GM19468 (cell line): ENCODE data around the gene ADNP.

ENCODE experiments used
- ATAC-seq: cut with Tn5 transposase; IDR thresholded peaks from one replicate; pipeline ENCODE4 v1.9.1; 2021; ENCODE audit warnings: mild to moderate bottlenecking, moderate library complexity, moderate number of reproducible peaks; ENCODE audit not compliant: unreplicated experiment; ENCODE audit errors: extremely low read depth

The ADNP gene

DNA sequence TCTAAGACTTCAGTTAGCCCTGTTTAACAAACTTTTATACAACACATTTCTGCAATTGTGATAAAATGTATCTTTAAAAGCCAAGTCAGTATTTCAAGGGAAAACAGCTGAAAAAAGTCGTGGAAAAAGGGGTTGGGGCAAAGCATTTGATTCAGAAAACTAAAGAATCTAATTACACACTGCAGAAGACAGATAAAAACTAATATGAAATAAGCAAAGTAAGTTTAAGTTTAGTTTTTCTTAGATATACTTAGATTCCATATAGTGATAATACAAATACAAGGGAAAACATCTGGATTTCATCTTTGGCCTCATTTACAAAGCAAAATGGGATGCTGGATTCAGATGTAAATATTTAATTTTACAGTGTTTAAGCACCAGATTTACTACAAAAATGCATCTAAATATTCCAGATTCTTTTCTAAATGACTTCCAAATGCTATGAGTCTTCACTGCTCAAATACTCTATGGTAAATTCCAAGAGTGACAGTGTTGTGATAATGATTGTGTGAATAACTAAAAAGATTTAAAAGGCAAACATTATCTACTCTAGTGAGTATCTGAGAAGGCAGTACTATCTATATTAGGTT, 1.5 kb upstream of the ADNP start:
- no peak for ATAC-seq

DNA sequence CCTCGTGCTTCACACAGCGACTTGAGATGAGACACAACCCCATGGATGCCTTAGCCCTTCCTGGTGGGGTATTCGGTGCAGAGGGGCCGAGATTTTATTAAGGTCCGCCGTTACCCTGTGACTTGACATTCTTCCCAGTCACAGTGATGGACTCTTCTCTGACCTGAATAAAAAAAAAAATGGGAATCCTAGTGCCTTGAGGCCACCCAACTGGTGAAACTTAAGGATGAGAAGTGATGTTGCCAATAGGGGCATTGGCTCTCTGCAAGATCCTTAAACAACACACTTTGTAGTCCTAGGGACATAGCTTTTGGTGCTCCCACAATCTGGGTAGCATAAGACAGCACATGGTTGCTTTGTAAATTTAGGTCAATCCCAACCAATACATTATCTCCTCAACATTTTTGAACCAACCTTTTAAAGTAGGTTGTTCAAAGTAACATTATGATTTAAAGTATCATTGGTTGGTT, 814 bp upstream of the ADNP start:
- ATAC-seq: no peak

DNA sequence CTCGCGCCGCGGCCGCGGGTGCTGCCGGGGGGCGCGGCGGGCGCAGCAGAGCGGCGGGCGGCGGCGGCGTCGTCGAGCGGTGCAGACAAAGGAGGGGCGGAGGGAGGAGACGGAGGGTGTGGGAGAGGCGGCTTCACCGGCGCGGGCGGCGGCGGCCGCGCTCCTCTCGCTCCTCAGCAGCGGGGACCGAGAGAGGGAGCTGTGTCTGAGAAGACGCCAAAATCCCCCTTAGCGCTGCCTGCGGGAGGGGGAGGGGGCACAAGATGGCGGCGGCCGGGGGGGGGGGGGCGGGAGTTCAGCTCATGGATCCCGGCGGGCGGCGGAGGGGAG, 296 bp downstream of the ADNP start:
- no peak for ATAC-seq

DNA sequence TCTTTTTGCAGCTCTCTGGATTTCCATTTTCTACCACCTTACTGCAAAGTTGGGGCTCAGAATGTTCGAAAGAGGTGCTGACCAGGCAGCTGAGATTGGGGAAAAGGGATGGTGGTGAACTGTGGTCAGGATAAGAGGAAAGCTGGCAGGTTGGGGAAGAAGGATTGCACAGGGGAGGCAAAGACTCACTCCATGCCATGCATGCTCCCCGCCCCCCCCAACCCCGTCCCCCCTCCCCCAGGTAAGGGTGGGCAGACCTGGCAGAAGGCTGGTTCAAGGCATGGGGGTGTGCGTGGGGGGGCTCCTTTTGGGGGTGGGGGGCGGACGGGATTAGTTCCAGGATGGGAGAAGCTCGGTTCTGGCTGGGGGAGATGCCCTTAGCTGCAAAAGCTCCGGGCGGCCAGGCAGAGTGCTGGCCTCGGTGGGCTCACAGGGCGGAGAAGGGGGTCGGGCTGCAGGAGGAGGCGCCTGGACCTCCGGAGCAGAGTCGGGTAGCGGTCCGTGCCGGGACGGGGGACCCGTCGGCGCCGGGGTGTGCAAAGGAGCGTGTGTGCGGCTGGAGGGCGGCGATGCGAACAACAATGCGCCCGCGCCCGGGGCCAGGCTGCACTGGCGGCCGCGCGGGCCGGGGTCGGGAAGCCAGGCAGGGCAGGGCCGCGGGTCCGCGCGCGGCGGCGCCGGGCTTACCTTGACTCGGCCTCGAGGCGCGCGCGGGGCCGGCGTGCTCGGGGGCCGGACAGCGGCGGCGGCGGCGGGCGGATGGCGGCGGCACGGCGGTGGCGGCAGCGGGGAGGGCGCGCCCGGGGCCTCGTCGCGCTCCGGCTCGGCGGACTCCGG, 880 bp downstream of the ADNP start:
- no peak for ATAC-seq

DNA sequence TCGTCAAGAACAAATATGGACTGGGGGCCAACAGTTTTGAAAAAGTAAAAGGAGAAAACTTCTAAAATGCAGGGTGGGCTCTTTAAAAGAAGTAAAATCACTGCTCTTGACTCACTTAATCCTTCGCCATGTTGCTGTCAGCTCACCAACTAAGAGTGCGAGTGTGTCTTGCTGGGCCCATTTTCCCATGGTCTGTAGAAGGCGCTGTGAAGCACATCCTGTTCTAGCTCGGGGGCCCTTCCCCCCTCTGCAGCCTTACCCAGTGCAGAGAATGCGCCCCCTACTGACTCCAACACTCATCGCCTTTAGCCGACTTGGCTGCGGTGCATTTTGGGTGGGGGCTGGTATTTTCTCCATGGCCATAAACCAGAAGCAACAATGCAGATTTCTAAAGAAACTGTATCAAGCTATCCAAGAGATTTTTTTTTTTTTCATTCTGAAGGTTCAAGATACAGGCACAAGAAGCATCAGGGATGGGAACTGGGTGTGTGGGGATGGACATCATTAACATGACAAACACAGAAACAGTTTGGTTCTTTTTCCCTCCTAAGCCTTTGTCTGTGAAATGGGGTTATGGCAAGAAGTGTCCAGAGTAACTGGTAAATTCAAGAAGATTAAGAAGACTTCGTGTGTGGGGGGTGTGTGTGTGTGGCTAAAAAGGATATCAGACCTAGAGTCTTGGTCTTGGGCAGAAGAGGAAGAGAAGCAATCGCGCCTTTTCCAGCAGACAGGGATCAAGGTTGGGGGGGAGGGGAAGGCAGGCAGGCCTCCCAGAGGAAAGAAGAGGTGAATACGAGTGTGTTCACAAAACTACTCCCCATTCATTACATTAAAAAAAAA, 1.7 kb downstream of the ADNP start:
- peak; percentile 61 for ATAC-seq

DNA sequence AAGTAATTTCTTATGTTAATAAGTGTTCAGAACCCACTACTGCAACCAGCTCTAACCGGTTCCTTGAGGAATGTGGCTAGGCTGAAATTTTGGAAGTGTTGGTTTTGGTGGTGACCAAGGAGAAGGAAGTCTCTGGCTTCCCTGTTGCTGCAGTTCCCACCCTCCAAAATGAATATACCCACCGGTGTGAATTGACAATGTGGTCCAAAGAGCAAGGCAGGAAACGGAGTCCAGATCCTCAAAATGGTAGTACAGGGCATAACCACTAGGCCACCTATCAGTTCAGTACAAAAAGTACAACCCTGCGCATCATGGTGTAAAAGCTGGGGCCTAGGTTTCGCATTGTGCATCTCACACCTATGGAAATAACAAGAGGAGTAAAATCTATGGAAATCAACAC, 2.8 kb downstream of the ADNP start:
- no peak for ATAC-seq

DNA sequence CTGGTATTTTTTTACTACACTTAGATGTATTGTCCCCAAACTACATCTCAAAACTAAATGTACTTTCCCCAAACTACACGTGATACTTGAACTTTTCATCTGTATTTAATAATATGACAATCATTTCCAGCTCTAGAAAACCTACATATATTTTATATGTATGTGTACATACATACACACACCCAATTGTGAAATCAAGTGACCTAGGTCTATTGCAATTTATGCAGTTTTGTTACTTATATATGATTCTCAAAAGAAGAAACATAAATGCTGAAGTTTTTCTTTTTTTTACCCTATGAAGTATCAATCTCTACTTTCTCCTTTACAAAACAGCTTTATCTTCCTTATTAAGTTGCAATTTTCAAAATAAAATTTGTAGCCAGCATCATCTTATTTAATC, 4.7 kb downstream of the ADNP start:
- ATAC-seq: no peak

DNA sequence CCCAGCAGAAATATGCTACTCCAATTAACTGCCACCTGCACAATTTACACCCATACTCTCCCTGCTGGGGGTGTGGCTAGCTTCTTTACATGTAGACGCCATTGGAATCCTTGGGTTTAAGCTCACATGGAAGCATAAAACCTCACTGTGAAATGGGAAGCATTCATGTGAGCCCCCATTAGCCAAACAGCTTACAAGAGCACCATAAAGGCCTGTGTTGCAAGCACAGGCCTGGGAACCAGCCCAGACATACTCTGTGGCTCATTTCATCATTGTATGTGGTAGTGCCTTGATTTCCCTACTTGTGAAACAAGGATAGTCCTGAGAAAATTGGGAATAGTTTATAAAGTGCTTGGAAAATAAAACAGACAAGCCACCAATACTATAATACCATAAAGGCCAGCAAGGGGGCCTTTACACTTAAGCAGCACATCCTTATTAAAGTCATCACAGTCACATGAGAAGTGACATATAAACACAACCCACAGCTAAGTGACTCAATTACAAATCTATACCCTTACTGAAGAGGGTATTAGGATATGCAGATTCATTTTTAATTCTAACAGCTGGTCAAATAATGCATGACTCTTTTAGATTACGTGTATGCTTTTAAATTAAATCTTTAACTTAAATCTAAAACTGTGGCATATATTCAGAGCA, 6.8 kb downstream of the ADNP start:
- ATAC-seq: no peak

DNA sequence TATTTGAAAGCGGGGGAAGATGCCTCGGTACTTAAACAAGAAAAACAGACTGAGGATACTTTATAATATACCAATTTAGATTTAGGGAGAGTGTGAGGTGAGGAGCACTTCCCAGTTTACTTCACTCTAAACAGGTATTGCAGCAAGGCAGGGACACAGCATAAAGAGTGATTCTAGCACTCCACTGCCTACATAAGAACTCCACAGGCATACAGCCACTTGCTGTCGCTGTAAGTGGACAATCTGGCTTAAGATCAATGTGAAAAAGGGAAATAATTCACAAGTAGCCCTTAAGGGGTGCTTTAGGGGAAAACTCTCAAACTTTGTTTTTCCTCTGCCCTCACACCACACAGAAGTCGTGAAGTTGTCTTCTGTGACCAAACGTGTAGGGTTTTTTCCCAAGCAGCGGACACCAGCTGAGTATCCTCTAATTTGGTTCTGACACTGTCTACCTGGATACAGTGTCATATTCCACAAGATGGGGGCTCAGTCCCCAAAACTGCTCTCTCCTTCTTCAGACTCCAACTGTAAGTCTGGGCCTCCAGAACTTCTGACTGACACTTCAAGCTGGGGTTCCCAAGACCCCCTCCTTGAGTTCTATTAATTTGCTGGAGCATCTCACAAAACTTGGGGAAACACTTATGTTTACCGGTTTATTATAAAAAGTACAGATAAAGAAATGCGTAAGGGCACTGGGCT, 9.3 kb downstream of the ADNP start:
- no peak for ATAC-seq

DNA sequence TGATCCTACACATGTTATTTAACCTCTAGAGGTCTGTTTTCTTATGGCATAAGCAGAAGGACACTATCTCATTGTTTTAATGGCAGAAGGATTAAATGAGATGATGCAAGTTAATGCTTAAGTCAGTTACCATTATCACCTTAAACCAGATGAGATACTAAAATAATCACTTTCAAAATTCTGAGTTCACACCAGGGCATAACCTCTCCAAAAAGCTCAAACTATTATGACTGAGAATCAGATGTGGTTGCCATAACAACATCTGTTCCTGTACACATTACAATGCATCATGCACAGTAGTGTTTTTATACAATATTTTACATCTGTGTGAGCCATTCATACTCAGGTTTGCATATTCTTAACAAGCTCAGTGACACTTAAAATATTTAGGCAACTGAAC, 10.2 kb downstream of the ADNP start:
- ATAC-seq: no peak

DNA sequence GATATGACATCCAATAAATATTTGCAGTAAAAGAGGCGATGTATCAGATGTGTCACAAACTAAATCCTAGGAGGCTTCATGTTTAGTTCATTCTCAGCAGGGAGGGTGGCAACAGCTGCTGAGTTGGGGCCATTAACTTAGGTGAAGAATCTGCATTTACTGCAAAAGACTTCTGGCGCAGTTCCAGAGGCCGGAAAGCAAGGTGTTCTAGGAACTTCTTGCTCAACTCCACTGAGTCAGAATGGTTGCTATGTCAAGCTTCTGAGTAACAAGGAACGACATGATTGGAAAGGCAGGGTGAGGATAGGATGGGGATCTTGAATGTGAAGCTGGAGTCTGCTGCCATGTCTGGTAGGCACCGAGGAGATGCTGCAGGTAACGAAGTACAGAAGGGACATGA, 11.7 kb downstream of the ADNP start:
- no peak for ATAC-seq

DNA sequence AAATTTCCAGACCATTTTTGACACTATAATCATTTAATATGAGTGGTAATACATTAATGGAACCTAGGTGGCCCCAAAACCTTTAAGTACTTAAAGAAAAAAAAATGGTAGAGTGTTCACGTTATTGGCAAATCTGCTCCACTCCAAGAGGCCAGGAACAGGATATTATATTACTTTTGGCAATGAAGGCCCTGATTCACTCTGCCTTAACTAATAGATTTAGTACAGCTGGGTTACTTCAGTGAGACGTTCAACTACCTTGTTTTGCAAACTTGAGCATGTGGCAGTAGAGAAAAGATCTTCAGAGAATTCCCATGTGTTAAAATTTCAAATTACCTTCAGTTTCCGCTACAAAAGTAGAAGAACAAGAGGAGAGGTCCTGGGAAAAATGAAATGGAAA, 12.8 kb downstream of the ADNP start:
- ATAC-seq: no peak

DNA sequence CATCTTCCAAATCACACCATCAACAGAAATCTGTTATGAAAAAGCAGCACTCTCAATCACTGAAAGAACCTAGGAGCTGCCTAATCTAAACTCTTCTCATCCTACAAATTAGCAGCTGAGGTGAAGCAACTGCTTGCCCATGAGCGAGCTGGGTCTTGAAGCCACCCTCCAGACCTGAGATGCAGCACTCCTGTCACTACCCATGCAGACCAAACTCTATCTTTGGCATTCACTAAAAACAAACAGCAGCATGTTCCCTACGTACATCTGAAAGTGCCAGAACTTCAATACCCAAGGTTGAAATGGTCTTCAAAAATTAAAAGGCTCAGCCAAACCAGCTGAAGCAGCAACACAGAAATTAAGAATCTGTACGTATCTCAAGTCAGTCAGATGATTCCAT, 14.3 kb downstream of the ADNP start:
- no peak for ATAC-seq

DNA sequence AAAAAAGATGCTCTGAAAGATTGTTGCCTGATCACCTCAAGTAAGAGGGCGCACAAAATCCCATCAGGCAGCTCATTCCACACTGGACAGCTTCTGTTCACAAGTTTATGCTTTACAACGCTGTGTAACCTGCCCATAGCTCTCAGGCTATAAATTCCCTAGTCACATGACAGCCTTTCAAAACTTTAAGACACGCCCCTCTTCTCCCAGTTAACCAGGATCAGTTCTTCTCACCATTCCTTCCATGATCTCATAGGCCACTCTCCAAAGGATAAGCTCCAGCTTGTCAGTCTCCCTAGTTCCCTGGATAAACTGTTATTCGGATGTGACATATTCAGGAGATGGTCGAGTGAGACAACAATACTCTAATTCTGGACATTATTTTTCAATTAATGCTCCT, 15.0 kb downstream of the ADNP start:
- ATAC-seq: no peak

DNA sequence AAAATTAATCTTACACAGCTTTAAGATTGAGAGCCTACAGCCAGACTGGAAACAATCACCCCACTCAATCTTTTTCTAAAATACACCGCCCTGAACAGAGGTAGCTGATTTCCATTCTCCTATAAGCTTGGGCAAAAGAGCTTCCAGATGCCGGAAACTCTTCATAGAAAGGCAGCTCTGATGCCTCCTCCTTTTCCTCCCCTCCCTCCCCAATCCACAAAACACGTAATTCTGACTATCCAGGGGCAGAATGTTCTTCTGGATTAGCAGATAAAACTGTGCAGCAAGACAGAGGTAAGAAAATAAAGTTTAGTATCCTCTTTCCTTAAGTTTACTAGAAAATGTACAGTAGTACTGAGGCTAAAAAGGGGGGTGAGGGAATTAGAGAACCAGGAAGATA, 15.8 kb downstream of the ADNP start:
- no peak for ATAC-seq

DNA sequence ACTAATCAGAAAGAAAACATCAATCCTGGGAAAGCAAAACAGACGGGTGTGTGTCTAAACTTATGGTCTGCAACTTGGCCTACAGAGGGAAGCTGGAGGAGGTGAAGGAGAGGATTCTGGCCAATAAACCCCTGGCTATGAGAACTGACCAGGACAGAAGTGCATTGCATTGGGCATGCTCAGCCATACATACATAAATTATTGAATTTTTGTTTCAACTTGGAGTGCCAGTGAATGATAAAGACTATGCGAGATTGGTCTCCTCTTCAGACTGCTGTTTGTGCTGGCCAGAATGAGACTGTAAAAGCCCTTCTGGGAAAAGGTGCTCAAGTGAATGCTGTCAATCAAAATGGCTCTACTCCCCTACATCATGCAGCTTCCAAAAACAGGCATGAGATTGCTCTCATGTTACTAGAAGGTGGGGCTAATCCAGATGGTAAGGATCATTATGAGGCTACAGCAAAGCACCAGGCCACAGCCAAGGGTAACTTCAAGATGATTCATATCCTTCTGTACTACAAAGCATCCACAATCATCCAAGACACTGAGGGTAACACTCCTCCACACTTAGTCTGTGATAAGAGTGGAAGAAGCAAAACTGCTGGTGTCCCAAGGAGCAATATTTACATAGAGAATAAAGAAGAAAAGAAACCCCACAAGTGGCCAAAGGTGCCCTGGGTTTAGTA, 17.4 kb downstream of the ADNP start:
- no peak for ATAC-seq

DNA sequence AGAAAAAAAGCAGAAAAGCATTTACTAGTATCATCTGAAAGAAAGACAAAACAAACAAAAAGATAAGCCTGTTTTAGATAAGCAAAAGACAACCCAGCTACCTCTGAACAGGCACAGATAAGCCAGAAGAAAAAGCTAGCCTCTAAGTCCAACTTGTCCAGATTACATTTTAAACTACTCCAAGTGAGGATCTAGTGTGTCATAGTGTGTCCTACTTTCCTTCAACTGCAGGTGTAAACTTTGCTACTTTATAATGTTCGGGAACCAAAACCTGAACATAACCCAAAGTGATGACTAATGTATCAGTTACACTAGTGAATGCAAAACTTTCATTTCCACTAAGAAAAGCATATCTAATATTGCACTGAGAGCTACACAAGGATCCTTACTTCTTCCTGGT, 19.5 kb downstream of the ADNP start:
- peak; percentile 42 for ATAC-seq

DNA sequence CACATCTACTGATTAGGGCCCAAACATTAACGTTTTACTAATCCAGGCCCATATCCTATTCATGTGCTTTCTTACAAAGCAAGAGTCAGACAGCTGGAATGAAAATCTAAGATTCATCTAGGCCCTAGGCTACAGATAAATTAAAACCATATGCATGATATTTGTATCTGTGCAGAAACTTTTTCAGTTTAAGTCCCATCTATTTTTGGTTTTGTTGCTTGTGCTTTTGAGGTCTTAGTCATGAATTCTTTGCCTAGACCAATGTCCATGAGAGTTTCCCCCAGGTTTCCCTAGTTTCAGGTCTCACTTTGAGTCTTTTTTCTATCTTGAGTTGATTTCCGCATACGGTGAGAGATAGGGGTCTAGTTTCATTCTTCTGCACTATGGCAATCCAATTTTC, 20.2 kb downstream of the ADNP start:
- no peak for ATAC-seq

DNA sequence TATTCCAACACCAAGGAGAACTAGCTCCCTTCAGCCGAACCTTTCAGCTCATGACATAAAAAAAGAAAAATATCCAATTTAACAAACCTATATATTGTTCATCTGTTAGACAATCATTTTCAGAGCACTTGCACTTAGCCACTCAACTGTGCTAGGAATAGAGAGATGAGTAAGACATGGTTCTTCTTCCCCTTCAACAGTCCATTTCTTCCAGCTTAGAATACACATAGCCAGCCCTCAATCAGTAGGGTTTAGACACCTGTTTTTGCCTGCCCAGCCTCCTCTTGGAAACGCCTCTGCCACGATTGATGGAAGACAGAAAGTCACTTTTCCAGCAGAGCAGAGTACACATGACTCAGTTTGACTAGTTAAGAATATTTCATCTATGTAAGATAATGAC, 21.8 kb downstream of the ADNP start:
- no peak for ATAC-seq
